IMR-90 (cell line): ENCODE results near the gene TCHP. TPM values are rescaled to one million over a fixed set of nuclear protein-coding genes. Genes with fewer than 3 reads are reported as not detected.

Source experiments
- ATAC-seq: fragments of 200-7000 bp; cut with Tn5 transposase; 2 replicates; pipeline ENCODE4 v1.9.1; 2020; ENCODE audit warnings: low read depth, mild to moderate bottlenecking, moderate library complexity
- BruUV-seq: library from RNA; stranded (reverse); fragments of 400-500 nt; replicated peaks from 2 replicates; lab custom pipeline; 2021; lab: Mats Ljungman, UMichigan
- CTCF ChIA-PET: fragments of 300-600 bp; formaldehyde crosslinking; extraction: SDS; loops from one replicate; lab custom pipeline; 2021; ENCODE audit warnings: antibody characterized with exemption; lab: Yijun Ruan, JAX
- POLR2A ChIA-PET: fragments of 300-600 bp; sonication (Branson Sonifier 250); formaldehyde crosslinking; loops from one replicate; lab custom pipeline; 2022; ENCODE audit warnings: antibody characterized with exemption; ENCODE audit not compliant: unreplicated experiment; lab: Charles Lee
- DNase-seq: peaks from one replicate; pipeline ENCODE4 v3.0.0; 2013
- H2AFZ ChIP-seq: replicated peaks from 2 replicates; pipeline ENCODE3; 2013; ENCODE audit warnings: low read length, mild to moderate bottlenecking; ENCODE audit not compliant: poor library complexity
- H2AK5ac ChIP-seq: 2 replicates; pipeline ENCODE4 v1.6.1; 2013; ENCODE audit warnings: low read depth, low read length, inconsistent platforms
- H2AK9ac ChIP-seq: replicated peaks from 2 replicates; pipeline ENCODE3; 2013; ENCODE audit warnings: mild to moderate bottlenecking, low read depth, low read length, moderate library complexity; ENCODE audit not compliant: poor library complexity
- H2BK120ac ChIP-seq: 2 replicates; pipeline ENCODE4 v1.6.1; 2013; ENCODE audit warnings: low read depth, low read length, inconsistent platforms
- H2BK15ac ChIP-seq: 3 replicates; pipeline ENCODE4 v1.6.1; 2013; ENCODE audit warnings: low read depth, low read length, inconsistent platforms
- H2BK20ac ChIP-seq: 2 replicates; pipeline ENCODE4 v1.6.1; 2013; ENCODE audit warnings: low read depth, mild to moderate bottlenecking, inconsistent platforms, low read length, moderate library complexity
- H2BK5ac ChIP-seq: 2 replicates; pipeline ENCODE4 v1.6.1; 2013; ENCODE audit warnings: mild to moderate bottlenecking, low read depth, low read length, inconsistent platforms; ENCODE audit not compliant: poor library complexity, severe bottlenecking
- H3K14ac ChIP-seq: replicated peaks from 2 replicates; pipeline ENCODE4 v1.6.1; 2013; ENCODE audit warnings: low read depth, low read length, inconsistent platforms
- H3K18ac ChIP-seq: 2 replicates; pipeline ENCODE4 v1.6.1; 2013; ENCODE audit warnings: low read depth, low read length, control low read depth
- H3K23ac ChIP-seq: 2 replicates; pipeline ENCODE4 v1.6.1; 2013; ENCODE audit warnings: low read depth, low read length, inconsistent platforms
- H3K27ac ChIP-seq: 2 replicates; pipeline ENCODE4 v1.5.1; 2013; ENCODE audit warnings: mild to moderate bottlenecking, control low read depth, low read length; ENCODE audit not compliant: insufficient read depth
- H3K27me3 ChIP-seq: 2 replicates; pipeline ENCODE4 v1.6.1; 2013; ENCODE audit warnings: low read length; ENCODE audit not compliant: control insufficient read depth, insufficient read depth
- H3K36me3 ChIP-seq: 2 replicates; pipeline ENCODE4 v1.6.1; 2013; ENCODE audit warnings: low read length, mixed read lengths; ENCODE audit not compliant: control insufficient read depth, insufficient read depth
- H3K4ac ChIP-seq: 2 replicates; pipeline ENCODE4 v1.6.1; 2013; ENCODE audit warnings: low read depth, low read length, inconsistent platforms
- H3K4me1 ChIP-seq: 2 replicates; pipeline ENCODE4 v1.6.1; 2013; ENCODE audit warnings: low read length, mixed read lengths; ENCODE audit not compliant: control insufficient read depth, insufficient read depth
- H3K4me2 ChIP-seq: 2 replicates; pipeline ENCODE4 v1.6.1; 2013; ENCODE audit warnings: low read depth, mild to moderate bottlenecking, control low read depth, low read length, moderate library complexity
- H3K4me3 ChIP-seq: 2 replicates; pipeline ENCODE4 v1.5.1; 2013; ENCODE audit warnings: low read depth, mild to moderate bottlenecking, control low read depth, low read length, moderate library complexity; ENCODE audit not compliant: insufficient read depth
- H3K56ac ChIP-seq: 2 replicates; pipeline ENCODE4 v1.6.1; 2013; ENCODE audit warnings: low read length, inconsistent platforms; ENCODE audit not compliant: insufficient read depth; ENCODE audit errors: extremely low read depth
- H3K79me1 ChIP-seq, 2 experiments: 2 replicates each; pipeline ENCODE4 v1.6.1; 2013; ENCODE audit warnings: low read length in 2 of 2, inconsistent platforms in 1 of 2, low read depth in 1 of 2
- H3K9ac ChIP-seq: 2 replicates; pipeline ENCODE4 v1.6.1; 2013; ENCODE audit warnings: low read depth, low read length, control low read depth
- H3K9me1 ChIP-seq: 2 replicates; pipeline ENCODE4 v1.6.1; 2013; ENCODE audit warnings: low read length, inconsistent platforms; ENCODE audit not compliant: insufficient read depth
- H3K9me3 ChIP-seq: 2 replicates; pipeline ENCODE4 v1.6.1; 2013; ENCODE audit warnings: low read length; ENCODE audit not compliant: control insufficient read depth, insufficient read depth
- H4K20me1 ChIP-seq: 2 replicates; pipeline ENCODE4 v1.6.1; 2013; ENCODE audit warnings: low read length, inconsistent platforms; ENCODE audit not compliant: insufficient read depth
- H4K5ac ChIP-seq: 2 replicates; pipeline ENCODE4 v1.6.1; 2013; ENCODE audit warnings: mild to moderate bottlenecking, low read depth, low read length, control low read depth
- H4K8ac ChIP-seq, 2 experiments: 2 replicates each; pipeline ENCODE4 v1.6.1; 2013; ENCODE audit warnings: low read depth in 2 of 2, low read length in 2 of 2, control low read depth in 1 of 2, inconsistent platforms in 1 of 2
- H4K91ac ChIP-seq: 2 replicates; pipeline ENCODE4 v1.6.1; 2013; ENCODE audit warnings: low read depth, low read length, inconsistent platforms; ENCODE audit not compliant: insufficient read depth
- BHLHE40 ChIP-seq: fragments of 150-350 bp; IDR thresholded peaks from 2 replicates; pipeline ENCODE4 v1.6.1; 2016; ENCODE audit warnings: mild to moderate bottlenecking, low read depth, low read length
- CEBPB ChIP-seq: IDR thresholded peaks from 2 replicates; pipeline ENCODE4 v1.6.1; 2012; ENCODE audit warnings: low read depth, low read length, improper control_type of control experiment
- CTCF ChIP-seq: conservative IDR thresholded peaks from 2 replicates; pipeline ENCODE4 v1.5.1; 2012; ENCODE audit warnings: mild to moderate bottlenecking, low read depth, low read length, improper control_type of control experiment
- WGBS, 2 experiments: methylation state at CpG; one replicate each; pipeline versions ENCODE4 v1.1.5 to v1.1.7; 2013; ENCODE audit warnings: missing lambda C conversion rate in 2 of 2; ENCODE audit not compliant: insufficient read length in 1 of 2; ENCODE audit errors: extremely low coverage in 2 of 2; 5-methylcytosine and 5-hydroxymethylcytosine counted together
- dilution Hi-C: fragments of 300-500 bp; cut with HindIII; formaldehyde crosslinking; loops from one replicate; pipeline ENCODE4 v1.14.3; 2018; ENCODE audit warnings: low sequenced_read_pairs; ENCODE audit not compliant: unreplicated experiment
- in situ Hi-C: fragments of 300-500 bp; cut with MboI; formaldehyde crosslinking; loops from 3 replicates; pipeline ENCODE4 v1.14.3; 2019; ENCODE audit warnings: low sequenced_read_pairs, inconsistent platforms, mixed read lengths
- intact Hi-C: fragments of 100-400 bp; cut with micrococcal nuclease; formaldehyde crosslinking; loops from 2 replicates; pipeline ENCODE4 v1.10.0; 2022
- polyA plus RNA-seq, 3 experiments: library from polyadenylated mRNA; depleted of rRNA; stranded (reverse); fragments of >200 nt; gene quantifications; 2 replicates each; pipeline ENCODE4 v1.2.3, GENCODE V29; 2012; ENCODE audit warnings: low replicate concordance in 1 of 3
- total RNA-seq: library from RNA; depleted of rRNA; stranded (reverse); fragments of >200 nt; gene quantifications from 2 replicates; pipeline ENCODE4 v1.2.3, GENCODE V29; 2012
- TF ChIP-seq, protein P1 (sequence below): fragments of 150-350 bp; IDR thresholded peaks from 2 replicates; pipeline ENCODE4 v1.6.1; 2016; ENCODE audit warnings: low read depth, mild to moderate bottlenecking, low read length, moderate library complexity, borderline replicate concordance

Gene TCHP
- total and polyA plus RNA-seq, 2 of the 4 experiments (the other 2 are of a cell fraction), result 6.1 to 13.4 TPM

DNA sequence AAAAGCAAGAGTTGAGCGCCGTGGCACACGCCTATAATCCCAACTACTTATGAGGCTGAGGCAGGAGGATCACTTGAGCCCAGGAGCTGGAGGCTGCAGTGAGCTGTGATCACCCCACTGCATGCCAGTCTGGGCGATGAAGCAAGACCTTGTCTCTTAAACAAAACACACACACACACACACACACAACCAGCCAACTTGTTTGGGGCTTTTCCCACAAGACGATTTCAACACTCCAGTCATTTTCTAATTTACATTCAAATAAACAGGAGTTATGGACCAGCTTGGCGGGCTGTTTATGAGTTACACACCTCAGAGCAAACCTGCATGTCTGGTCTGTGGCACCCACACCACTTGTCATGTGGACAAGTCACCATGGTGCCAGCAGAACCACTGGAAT, 26.4 kb upstream of the TCHP start:
- H2AK9ac ChIP-seq, result no peak overlapping the region
- no peak overlapping the region for H2BK20ac ChIP-seq
- no peak overlapping the region for H3K56ac ChIP-seq
- H3K9me3 ChIP-seq, result no peaks in the 10 kb centered on the region
- BruUV-seq, result no TSS peak
- H3K36me3 ChIP-seq, result peaks cover 8% of the 10 kb centered on the region
- POLR2A ChIA-PET, result no interaction called here
- no peak overlapping the region for H3K4me3 ChIP-seq
- H4K8ac ChIP-seq, result no peak overlapping the region
- H3K18ac ChIP-seq, result no peak overlapping the region
- H3K4me2 ChIP-seq, result no peak overlapping the region
- CTCF ChIA-PET, result interaction anchor here (0.7 kb wide), 1 partner anchor 97 kb away, joined by 3 read pairs; no protein-coding TSS in a partner anchor
- H3K9ac ChIP-seq, result no peak overlapping the region
- H3K14ac ChIP-seq, result no peak overlapping the region
- no peak overlapping the region for H2AFZ ChIP-seq
- H2BK120ac ChIP-seq, result no peak overlapping the region
- no peaks in the 10 kb centered on the region for H3K27me3 ChIP-seq
- peaks cover 31 to 67% of the 10 kb centered on the region in 2 experiments for H3K79me1 ChIP-seq
- H2BK5ac ChIP-seq, result no peak overlapping the region
- no peak overlapping the region for H3K27ac ChIP-seq
- in situ Hi-C loops (no loop called here), dilution Hi-C loops (no loop called here), intact Hi-C loops (no loop called here)
- H4K5ac ChIP-seq, result no peak overlapping the region
- H4K91ac ChIP-seq, result no peak overlapping the region
- H2BK15ac ChIP-seq, result no peak overlapping the region
- peaks cover 28% of the 10 kb centered on the region for H4K20me1 ChIP-seq
- ATAC-seq (no peak; the same call in 1 of the 2 replicates), DNase-seq (peak; percentile 42)
- H2AK5ac ChIP-seq, result no peak overlapping the region
- no peak overlapping the region for H3K4ac ChIP-seq
- peaks cover under 1% of the 10 kb centered on the region for H3K4me1 ChIP-seq
- 100% methylated on average over 2 of the region's 6 CpGs; no CpG with 5 or more reads in 1 of the 2 experiments for WGBS, 2 experiments
- no peak overlapping the region for H3K23ac ChIP-seq
- TF ChIP-seq CEBPB (peak; percentile 41), CTCF (no peak), BHLHE40 (no peak)
- TF ChIP-seq, protein P1, sequence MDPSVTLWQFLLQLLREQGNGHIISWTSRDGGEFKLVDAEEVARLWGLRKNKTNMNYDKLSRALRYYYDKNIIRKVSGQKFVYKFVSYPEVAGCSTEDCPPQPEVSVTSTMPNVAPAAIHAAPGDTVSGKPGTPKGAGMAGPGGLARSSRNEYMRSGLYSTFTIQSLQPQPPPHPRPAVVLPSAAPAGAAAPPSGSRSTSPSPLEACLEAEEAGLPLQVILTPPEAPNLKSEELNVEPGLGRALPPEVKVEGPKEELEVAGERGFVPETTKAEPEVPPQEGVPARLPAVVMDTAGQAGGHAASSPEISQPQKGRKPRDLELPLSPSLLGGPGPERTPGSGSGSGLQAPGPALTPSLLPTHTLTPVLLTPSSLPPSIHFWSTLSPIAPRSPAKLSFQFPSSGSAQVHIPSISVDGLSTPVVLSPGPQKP, result no peak
- peaks cover 19% of the 10 kb centered on the region for H3K9me1 ChIP-seq
